Fibroblast of skin of right quadriceps (primary cell): ENCODE results near the gene SCG2.

Source experiments
- DNase-seq: peaks from one replicate; pipeline ENCODE4 v3.0.0-alpha.2; 2013

The SCG2 gene

DNA sequence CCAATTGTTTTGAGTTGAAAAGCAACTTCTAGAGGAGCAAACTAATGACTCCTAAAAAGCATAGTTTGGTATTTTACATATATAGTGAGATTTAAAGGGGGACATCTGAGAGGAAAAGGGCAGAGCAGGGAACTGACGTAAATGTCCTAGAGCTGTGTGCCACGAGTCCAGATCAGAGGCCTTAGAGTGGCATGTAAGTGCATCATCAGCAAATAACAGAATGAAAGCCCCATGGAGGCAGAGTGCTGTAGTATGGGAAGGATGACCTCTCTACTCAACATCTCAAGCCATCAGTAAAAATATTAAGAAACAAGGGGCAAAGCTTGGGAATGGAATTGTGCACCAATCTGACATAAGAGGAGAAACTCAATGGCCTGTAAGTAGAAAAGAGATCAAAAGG is 31.4 kb downstream of the SCG2 start:
- no peak for DNase-seq

DNA sequence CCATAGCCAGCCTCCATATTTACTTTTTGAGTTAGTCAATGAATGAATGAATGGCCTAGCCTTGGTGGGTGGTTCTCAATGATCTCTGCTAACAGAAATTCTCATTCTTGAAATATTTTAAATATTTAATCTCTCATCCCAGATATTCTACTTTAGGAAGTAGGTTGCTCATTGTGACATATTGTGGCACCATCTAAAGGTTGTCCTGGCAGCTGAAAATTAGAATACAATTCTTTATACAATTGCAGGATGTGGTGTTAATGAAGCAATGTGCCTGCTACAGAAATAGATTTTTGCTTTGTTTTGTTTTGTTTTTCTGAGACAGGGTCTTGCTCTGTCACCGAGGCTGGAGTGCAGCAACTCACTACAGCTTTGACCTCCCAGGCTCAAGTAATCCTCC is 35.8 kb downstream of the SCG2 start:
- DNase-seq = no peak

DNA sequence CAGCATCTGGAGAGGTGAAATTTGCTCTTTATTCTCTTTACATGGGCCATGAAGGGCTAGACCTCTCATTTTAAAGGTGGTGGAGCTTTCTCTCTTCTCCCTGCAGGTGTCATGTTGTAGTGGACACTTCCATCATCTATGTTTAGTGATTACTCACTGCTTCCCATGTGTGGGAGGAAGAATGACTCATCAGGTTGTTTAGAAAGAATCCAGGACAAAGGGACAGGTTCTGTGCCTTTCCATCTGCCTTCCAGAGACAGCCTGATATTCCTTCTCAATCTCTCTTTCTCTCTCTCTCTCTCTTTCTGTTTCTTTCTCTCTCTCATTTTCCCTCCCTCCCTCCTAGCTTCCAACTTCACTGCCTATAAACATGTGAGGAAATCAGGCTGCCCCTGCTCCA is 38.7 kb downstream of the SCG2 start:
- peak; percentile 70 for DNase-seq

DNA sequence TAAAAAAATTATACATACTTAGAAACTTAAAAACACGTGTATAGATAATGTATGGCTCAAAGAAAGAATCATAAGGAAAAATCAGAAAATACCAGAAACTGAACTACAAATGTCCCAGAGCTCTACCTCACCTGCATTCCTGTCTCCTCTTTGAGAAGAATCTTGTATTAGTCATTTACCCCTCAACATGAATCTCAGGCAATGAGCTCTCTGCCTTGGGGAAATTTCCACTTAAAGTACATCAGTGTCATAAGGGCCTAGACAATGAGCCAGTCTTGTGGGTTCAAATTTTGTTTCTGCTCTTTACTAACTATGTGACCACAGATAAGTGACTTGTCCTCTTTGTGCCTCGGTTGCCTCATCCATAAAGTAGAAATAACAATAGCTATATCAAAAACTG is 40.1 kb downstream of the SCG2 start:
- DNase-seq = no peak

DNA sequence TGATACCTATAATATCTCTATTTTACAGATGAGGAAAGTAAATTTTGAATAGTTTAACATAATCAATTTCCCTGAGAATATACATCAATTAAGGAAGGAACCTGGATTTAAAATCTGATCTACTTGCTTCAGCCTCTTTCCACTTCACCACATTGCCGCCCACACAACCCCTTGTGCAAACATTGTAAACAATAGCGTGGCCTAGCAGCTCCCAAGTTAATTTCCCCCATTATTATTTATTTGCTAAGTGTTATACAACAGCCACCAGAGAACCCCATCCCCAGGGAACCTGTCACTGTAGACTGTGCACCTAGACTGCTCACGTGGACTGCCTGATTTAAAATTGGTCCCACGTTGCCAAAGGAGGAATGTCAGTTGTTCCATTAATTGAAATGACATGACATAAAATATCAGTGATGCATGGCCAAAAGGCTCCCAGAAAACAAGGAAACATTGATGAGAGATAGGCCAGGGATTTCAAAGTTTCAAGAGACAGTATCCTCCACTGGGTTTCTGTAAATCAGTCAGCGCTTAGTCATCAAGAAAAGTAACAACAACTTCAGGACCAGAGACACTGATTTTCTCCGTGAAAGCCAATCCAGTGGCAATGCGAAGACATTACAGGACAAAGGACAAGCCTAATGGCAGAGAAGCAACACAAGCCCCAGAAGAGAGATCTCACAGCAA is 41.3 kb downstream of the SCG2 start:
- DNase-seq = peak; percentile 23

DNA sequence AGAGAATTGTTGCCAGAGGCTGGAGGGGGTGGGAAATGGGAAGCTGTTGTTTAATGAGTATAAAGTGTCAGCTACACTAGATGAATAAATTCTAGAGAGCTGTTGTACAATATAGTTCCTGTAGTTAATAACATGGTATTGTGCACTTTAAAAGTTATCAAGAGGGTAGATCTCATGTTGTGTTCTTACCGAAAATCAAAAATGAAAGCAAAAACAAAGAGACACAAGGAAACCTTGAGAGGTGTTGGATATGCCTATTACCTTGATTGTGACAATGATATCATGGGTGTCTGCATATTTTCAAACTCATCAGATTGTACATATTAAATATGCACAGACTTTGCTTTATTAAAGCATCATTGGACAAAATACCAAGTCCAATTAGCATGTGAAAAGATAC is 43.2 kb downstream of the SCG2 start:
- no peak for DNase-seq

DNA sequence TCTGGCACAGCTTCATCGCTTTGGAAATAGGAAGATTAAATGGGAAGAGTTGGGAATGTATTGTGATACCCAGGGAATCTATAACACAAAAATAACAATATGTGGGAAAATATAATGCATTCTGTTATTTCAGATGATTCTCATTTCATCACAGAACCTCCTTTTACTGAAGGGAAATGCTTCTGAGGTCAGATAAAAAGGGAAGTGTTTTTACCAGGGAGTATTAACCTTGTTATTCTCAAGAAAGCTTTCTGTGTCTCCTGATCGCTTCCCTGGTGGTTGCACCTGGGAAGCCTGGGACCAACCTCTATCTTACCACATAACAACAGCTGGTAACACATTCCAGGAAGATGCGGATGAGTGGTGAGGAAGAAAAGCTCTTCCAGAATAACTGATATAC is 47.2 kb downstream of the SCG2 start:
- DNase-seq = no peak

DNA sequence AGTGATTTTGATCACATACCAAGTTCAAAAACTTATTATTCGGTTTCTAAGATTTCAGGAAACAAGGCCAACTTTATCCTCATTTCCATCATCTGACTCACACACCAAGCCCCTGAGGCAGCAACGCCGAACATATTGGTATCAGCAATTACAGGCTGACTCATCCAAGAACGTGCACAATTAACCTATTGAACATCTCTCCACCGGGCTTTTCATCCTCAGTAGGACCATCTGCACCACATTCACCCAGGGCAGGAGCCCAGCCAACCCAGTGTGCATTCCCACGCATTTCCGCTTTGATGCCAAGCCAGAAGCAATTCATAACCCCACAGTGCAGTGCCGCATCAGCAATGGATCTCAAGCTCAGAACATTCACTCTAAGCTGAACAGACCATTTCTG is 52.9 kb downstream of the SCG2 start:
- DNase-seq = peak; percentile 94

DNA sequence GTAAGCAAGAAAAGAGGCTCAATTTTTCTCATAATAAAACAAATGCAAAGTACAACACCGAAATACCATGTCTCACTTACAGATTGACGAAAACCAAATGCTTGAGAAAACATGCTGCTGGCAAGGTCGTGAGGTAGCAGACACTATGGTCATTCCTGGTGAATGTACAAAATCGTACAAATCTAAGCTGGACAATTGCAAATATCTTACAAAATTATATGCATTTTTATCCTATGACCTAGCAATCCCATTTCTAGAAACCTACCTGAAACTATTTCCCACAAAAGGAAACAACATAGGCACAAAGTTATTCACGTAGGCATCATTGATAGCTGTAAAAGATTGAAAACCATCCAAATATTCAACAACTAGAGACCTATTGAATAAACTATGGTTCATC is 54.0 kb downstream of the SCG2 start:
- DNase-seq = no peak
